Peyer's patch (tissue), 4 donors: ENCODE results near the gene DOCK3.

ENCODE experiments used
- POLR2A ChIP-seq, 2 donors: fragments of 450-650 bp; IDR thresholded peaks; one replicate each; pipeline ENCODE4 v1.5.1; 2017; ENCODE audit warnings: antibody characterized with exemption in 2 of 2, mild to moderate bottlenecking in 2 of 2, moderate library complexity in 2 of 2
- TF ChIP-seq, protein P1 (sequence below), 6 experiments: fragments of 450-650 bp in 4 of 6; fragments of 200-600 bp in 2 of 6; sonication (generic) in 1 of 6; IDR thresholded peaks; one replicate each; pipeline ENCODE4 v1.5.1; 2017 to 2019; ENCODE audit warnings: antibody characterized with exemption in 6 of 6, mild to moderate bottlenecking in 3 of 6, moderate library complexity in 1 of 6

DNA sequence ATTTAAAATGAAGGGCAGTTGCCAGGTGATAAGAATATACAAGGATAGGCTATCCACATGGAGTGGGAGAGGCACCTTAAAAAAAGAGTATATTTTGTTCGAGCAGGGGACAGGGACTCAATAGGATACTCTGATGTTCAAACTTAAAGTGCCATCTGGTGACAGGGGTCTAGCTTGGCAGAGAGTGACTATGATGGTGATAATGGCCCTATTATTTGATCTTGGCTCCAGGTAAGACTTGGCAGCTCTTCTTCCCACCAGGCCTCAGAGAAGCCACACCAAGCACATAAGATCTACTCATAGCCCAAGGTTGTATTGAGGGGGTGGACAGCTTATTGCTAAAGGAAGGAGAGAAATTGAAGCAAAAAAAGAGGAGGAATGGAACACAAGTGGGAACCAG is 601.3 kb downstream of the DOCK3 start:
- TF ChIP-seq POLR2A (IDR thresholded peaks at IDR 0.05): no peak
- TF ChIP-seq, protein P1, sequence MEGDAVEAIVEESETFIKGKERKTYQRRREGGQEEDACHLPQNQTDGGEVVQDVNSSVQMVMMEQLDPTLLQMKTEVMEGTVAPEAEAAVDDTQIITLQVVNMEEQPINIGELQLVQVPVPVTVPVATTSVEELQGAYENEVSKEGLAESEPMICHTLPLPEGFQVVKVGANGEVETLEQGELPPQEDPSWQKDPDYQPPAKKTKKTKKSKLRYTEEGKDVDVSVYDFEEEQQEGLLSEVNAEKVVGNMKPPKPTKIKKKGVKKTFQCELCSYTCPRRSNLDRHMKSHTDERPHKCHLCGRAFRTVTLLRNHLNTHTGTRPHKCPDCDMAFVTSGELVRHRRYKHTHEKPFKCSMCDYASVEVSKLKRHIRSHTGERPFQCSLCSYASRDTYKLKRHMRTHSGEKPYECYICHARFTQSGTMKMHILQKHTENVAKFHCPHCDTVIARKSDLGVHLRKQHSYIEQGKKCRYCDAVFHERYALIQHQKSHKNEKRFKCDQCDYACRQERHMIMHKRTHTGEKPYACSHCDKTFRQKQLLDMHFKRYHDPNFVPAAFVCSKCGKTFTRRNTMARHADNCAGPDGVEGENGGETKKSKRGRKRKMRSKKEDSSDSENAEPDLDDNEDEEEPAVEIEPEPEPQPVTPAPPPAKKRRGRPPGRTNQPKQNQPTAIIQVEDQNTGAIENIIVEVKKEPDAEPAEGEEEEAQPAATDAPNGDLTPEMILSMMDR (IDR thresholded peaks at IDR 0.05): no peak
